GM19463 (cell line): Measurements from ENCODE around the gene LRP1-AS.

Source experiments
- ATAC-seq: cut with Tn5 transposase; IDR thresholded peaks from one replicate; pipeline ENCODE4 v1.9.1; 2021; ENCODE audit warnings: mild to moderate bottlenecking, moderate library complexity; ENCODE audit not compliant: unreplicated experiment

The LRP1-AS gene

DNA sequence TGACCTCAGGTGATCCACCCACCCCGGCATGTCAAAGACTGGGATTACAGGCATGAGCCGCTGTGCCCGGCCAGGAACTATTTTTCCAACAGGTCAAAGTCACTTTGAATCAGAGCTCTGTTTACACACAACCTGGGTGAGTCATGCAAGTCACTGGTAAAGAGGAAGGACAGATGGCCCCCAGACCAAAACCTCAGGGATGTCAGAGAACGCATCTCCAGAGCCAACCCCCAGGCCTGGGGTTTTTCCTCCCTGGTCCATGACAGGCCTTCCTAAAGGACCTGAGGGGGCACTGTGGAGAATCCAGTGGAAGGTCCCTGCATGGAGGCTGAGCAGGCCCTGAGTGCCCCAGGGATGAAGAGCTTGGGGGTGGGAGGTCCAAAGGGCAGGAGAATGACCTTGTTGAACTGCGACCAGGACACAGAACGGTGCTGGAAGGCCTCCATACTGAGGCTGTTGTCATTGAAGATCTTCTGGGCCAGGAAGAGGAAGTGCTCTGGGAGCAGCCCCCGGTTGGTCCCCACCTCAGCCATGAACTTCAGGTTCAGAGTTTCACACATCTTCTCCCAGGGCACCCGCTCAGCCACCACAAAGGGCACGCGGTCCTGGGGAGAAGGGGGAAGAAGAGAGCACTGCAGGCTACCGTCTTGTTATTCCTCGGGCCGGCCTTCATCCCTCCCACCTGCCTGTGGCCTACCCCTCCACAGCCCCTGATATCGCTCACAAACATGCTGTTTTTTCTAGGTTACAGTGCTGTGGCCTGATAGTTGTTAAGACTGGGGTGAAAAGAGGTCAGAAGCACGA, 45.3 kb downstream of the LRP1-AS start:
- no peak for ATAC-seq

DNA sequence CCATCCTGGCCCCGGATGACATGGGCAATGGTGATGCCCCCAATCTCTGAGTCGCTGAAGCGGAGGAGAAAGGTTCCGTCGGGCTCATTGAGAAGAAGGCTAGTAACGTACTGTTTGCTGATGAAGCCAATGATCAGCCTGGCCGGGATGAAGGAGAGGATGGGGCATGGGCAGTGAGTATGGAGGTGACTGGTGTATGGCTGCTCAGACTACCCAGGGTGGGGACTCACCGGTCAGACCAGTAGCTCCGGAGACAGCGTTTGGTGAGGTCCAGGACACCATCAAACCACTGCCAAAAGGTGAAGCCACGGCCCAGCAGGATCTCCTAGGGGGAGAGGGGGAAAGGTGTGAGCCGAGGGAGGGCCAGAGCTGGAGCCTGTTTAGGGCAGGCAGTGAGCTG, 47.7 kb downstream of the LRP1-AS start:
- no peak for ATAC-seq

- no peak for ATAC-seq
These were observed 48.2 kb downstream of the LRP1-AS start for GRCh38 chr12:57099047-57099714.

GRCh38 chr12:57098546-57098945, 48.9 kb downstream of the LRP1-AS start:
- no peak for ATAC-seq

- no peak for ATAC-seq
These were observed 49.9 kb downstream of the LRP1-AS start for GRCh38 chr12:57097554-57097835.

DNA sequence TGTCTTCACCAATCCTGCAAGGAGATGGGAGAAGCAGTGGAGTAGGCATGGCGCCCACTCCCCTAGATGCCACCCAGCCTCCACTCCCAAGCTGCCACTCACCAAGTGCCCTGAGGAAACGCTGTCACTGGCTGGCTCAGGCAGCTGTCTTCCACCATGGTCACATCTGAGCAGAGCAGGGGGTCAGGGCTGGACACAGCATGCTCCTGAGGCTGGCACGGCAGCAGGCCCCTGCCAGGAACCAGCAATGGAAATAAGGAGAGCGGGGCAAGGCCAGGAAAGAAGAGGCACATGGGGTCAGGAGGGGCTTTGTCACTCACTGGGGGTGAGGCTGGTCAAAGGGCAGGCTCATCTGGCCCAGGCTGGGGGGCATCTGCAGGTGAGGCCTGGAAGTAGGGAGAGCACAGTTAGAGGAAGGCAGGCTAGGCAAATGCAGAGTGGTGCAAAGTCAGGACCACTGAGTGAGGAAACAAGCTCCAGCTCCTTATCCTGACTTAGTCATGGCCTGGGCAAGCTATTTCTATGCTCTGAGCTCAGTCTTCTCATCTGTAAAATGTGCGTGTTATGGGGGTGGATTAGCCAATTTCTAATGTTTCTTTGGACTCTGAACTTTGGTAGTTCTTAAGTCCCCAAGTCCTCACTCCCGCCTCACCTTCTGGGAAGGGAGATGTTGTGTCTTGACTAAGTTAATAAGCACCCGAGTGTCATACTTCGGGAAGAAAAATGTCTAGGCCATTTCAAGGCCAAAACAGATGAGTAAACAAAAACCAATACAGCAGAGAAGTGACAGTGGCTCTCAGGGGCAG, 50.5 kb downstream of the LRP1-AS start:
- ATAC-seq, result no peak

DNA sequence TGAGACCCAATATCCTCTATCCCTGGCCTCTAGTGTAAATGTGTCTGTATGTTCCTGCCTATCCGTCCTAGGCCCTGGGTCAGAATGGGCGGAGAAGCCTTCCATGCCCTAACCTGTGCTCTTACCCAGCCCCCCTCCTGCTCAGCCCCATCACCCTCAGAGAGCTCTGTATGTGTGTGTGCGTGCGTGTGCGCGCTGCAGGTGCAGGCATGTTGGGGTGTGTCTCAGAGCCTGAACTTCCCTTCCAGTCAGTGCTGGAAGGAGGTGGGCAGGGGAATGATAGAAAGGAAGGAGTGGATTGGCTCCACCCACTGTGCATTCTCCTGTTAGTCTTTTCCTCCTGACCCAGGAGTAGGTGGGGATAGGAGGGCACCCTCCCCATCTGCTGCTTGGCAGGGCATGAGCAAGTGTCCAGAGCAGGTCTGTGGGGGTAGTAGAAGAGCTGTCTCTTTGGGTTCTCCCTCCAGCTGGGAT, 51.3 kb downstream of the LRP1-AS start:
- no peak for ATAC-seq

DNA sequence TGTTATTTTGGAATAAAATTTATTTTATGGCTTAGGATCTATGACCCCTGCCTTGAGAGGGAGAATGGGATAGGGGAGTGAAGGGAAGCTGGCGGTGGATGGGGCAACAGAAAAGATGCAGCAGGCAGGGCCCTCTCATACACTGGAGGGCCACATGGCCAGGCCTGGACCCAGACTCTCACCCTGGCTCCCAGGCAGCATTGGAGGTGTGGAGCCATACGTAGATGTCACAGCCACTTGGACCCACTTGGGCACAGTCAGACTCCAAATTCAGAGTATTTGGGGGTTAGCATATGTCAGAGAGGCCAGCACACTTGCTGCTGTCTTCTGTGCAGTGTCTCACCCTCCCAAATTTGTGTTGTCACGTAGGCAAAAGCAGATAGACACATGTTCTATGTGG, 52.0 kb downstream of the LRP1-AS start:
- no peak for ATAC-seq
